Measurements from ENCODE around the gene EML4.

The EML4 gene

DNA sequence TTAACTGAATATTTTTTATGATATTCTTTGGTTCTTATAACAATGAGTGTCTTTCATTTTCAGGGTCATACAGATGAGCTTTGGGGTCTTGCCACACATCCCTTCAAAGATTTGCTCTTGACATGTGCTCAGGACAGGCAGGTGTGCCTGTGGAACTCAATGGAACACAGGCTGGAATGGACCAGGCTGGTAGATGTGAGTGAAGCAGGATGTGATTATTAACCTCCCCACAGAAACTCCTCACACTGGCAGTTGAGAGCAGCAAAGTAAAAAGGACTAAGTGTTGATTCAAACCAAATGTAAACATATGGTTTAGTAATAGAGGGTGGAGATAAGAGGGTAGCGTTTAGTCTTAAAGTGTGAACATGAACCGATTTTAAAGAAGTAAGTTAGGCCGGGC, 134.1 kb downstream of the EML4 start:
- DNase-seq (ENCODE audit: low spot score) = no peak

DNA sequence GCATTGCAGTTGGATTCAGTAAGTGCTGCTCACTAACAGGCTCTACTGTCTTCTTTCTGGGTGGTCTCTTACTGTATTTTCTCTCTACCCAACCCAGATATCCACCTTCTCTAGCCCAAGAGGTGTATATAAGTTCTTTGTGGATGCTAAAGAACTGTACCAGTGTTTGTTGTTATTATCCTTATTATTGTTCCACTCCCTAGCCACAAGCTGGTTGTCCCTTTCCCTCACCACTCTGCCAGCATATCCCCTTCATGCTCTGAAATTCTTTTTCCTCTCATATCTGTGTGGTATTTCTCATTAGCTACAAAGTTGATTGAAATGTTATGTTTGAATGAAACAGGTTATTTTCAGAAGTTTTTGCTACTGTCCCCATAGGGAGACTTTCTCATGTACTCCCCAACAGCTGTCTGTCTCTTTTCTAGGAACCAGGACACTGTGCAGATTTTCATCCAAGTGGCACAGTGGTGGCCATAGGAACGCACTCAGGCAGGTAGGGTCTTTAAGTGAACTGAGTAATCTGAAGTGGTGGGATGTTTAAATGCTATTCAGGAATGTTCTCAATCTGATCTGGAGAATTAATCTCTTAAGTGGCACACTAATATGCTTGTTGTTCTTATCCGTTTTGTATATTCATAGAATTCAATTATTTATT, 135.0 kb downstream of the EML4 start:
- DNase-seq (ENCODE audit: low spot score) = no peak

- DNase-seq (ENCODE audit: low spot score) = no peak
These were observed 138.0 kb downstream of the EML4 start for GRCh38 chr2:42307180-42307579.

DNA sequence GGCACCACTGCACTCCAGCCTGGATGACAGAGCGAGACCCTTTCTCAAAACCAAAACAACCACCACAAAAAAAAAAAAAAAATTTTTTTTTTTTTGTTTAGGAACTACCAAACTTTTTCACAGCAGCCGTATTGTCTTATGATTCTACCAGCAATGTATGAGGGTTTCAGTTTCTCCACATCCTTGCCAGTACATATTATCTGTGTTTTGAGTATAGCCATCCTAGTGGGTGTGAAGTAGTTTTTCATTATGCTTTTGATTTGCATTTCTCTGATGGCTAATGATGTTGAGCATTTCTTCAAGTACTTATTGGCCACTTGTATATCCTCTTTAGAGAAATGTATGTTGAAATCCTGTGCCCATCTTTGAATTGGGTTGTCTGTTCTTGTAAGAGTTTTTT, 140.2 kb downstream of the EML4 start:
- DNase-seq (ENCODE audit: low spot score) = no peak

GRCh38 chr2:42310007-42310515, 140.9 kb downstream of the EML4 start:
- DNase-seq (ENCODE audit: low spot score) = no peak

DNA sequence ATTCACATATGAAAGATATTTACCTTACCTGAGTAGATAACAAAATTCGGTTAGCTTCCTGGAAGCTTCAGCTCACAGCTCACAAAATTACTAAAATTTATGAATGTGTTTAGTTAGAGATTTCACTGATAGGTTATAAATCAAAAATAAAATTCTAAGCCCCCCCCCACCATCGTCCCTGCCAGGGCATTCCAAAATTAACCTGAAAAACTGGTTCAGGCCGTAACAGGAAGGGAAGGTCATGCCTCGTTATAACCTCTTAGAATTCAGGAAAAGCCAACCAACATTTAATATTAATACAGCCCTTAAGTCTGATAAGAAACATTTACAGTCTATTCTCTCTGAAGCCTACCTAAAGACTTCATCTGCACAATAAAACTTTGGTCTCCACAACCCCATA, 143.0 kb downstream of the EML4 start:
- DNase-seq (ENCODE audit: low spot score) = no peak

DNA sequence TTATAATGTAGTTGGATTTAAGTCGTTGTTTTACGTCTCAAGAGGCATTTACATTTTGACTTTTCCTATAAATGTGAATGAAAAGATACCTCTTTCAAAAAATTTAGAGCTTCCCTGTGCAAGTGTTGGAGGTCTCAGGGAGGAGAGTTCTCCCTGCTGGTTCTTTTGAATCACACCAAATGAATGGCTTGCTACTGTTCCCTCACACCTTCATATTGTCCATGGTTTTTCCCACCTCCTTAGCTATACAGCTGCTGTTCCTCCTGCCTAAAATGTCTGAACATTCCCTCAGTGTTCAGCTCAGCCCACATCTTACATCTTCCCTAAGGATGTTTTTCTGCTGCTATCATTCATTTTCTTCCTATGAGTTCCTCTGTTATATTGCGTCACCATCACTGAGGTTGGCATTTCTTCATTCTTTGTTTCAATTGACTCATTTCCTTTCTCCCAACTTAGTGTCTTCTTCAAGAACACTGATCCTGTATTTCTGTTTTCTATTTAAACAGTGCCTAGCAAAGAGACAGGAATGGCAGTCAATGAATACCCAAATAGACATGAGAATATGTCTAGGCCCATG, 145.8 kb downstream of the EML4 start:
- DNase-seq (ENCODE audit: low spot score) = no peak

GRCh38 chr2:42315844-42316470, 146.8 kb downstream of the EML4 start:
- DNase-seq (ENCODE audit: low spot score) = no peak

GRCh38 chr2:42316910-42317309, 147.8 kb downstream of the EML4 start:
- no peak for DNase-seq (ENCODE audit: low spot score)

DNA sequence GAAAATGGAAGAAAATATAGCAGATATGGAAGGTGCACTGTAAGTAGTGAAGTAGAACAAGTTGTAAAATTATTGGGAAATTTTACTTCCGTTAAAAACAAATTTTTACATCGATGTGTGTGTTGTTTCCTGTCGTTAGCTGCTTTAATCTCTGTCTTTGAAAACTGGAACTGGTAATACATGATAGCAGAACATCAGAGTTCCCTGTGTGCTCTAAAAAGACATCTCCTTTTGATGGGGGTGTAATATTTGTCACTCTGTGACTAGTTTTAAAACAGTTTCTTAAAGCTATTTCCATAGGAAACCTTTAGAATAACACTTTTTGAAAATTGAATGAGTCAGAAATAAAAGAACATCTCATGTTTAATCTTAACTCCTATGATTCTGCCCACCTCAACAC, 148.3 kb downstream of the EML4 start:
- no peak for DNase-seq (ENCODE audit: low spot score)

DNA sequence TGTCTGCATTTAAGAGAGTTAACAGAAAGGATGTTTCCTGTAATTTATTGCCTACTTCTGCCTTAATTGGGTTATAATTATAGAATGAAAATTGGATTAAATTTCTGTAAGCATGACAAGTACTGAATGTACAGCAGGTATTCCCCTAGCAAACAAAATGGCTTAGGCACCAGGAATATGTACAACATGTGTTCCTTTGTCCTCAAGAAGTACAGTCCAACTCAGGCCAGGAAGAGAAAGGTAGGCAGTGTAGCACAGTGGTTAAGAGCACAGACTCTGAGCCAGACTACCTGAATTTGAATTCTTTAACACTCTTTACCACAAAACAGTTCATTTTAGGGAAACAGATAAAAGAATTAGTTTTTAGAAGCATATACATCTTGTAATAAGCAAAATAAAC, 148.8 kb downstream of the EML4 start:
- DNase-seq (ENCODE audit: low spot score) = no peak

GRCh38 chr2:42319265-42319664, 150.1 kb downstream of the EML4 start:
- no peak for DNase-seq (ENCODE audit: low spot score)

GRCh38 chr2:42321452-42322064, 152.4 kb downstream of the EML4 start:
- no peak for DNase-seq (ENCODE audit: low spot score)

GRCh38 chr2:42324244-42324643, 155.1 kb downstream of the EML4 start:
- DNase-seq (ENCODE audit: low spot score) = no peak

- DNase-seq (ENCODE audit: low spot score) = peak; percentile 4
These were observed 155.8 kb downstream of the EML4 start for GRCh38 chr2:42324949-42325348.

DNA sequence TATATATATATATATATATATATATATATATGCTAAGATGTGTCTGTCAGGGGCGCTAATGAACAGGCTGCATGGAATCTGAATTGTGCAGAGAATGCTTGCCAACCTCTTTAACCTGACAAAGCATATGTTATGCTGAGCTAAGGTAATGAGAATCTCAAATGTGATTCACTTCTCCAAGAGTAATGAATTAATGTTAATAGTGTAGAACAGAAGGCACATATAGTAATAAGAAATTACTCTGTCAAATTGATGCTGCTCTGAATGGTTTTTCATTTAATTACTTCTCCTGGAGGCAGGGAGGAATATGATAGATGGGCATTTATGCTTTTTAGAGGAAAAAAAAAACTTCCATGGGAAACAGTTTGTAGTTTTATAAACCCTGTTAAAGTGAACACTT, 156.5 kb downstream of the EML4 start:
- no peak for DNase-seq (ENCODE audit: low spot score)

DNA sequence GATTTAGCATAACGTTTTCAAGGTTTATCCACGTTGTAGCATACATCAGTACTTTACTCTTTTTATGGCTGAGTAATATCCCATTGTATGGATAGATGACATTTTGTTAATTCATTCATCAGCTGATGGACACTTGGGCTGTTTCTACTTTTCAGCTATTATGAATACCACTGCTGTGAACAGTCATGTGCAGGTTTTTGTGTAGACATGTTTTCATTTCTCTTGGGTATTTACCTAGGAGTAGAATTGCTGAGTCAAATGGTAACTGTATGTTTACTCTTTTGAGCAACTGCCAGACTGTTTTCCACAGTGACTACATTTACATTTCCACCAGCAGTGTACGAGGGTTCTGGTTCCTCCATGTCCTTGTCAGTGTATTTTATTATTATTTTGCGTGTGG, 158.0 kb downstream of the EML4 start:
- peak; percentile 50 for DNase-seq (ENCODE audit: low spot score)

DNA sequence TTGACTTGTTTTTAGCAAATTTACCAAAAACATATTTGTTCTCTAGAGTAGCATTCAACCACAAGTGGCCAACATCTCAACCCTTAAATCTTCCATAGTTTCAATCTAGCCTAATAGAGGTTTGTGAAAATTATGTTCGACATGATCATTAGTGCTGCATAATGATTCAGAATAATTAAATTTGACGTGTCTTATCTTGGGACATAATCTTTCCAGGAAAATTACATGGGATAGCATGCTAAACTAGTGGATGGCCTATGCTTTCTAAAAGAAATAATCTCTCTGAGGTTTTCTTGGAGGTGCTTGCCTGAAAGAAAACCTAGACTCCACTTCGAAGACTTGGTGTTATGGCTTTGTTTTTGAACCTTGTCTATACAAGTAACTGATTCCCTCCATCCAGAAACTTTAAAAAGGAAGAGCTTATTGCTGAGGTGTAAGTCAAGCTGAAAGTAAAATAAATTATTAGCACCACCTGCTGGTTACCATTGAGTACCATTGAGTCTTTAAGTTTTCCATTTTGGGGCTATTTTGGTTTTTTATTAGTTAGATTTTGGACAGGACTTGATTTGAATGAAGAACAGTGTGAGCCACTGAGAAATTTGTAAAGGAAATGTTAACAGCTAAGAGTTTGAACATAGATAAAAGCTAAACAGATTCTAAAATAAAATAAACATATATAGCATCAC, 159.1 kb downstream of the EML4 start:
- DNase-seq (ENCODE audit: low spot score) = peak; percentile 35

GRCh38 chr2:42328923-42329322, 159.8 kb downstream of the EML4 start:
- DNase-seq (ENCODE audit: low spot score) = no peak

GRCh38 chr2:42329736-42330135, 160.6 kb downstream of the EML4 start:
- DNase-seq (ENCODE audit: low spot score) = no peak

DNA sequence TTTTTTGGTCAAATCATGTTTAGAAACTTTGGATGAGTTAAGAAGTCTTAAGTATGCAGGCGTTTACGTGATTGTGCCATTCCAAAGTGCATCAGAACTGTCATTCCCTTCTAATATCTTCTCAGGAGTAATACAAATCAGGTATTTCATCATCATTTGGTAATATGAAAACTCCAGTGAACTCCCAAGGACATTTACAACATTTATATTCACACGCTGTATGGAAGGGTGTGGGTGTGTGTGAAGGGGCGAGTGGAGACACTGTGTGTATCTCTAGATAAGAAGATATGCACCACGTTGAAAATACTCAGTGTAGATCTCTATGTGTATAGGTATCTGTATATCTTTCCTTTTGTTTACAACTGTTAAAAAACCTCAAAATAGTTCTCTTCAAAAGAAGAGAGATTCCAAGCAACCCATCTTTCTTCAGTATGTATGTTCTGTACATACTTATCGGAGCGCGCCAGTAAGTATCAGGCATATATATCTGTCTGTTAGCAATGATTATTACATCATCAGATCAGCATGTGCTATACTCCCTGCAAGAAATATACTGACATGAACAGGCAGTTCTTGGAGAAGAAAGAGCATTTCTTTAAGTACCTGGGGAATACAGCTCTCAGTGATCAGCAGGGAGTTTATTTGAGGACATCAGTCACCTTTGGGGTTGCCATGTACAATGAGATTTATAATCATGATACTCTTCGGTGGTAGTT, 162.6 kb downstream of the EML4 start:
- DNase-seq (ENCODE audit: low spot score) = no peak

- DNase-seq (ENCODE audit: low spot score) = no peak
These were observed 163.4 kb downstream of the EML4 start for GRCh38 chr2:42332575-42332974.

All from activated CD4-positive, alpha-beta T cell treated with anti-CD3 and anti-CD28 coated beads, Interleukin-2, Interleukin-4, amounts not matched to agents 100 ng/mL and 50 ng/mL, durations not matched to agents 16 hours and 8 hours (primary cell).